IMR-90 (cell line): ENCODE results near the gene ATXN3.

ENCODE experiments used
- MAFK ChIP-seq: IDR thresholded peaks from 2 replicates; pipeline ENCODE4 v1.6.1; 2012; ENCODE audit warnings: low read depth, low read length, improper control_type of control experiment
- POLR2A ChIP-seq: IDR thresholded peaks from 2 replicates; pipeline ENCODE4 v1.6.1; 2012; ENCODE audit warnings: mild to moderate bottlenecking, low read depth, low read length
- RAD21 ChIP-seq: IDR thresholded peaks from 2 replicates; pipeline ENCODE4 v1.6.1; 2012; ENCODE audit warnings: low read length, improper control_type of control experiment
- RFX5 ChIP-seq: IDR thresholded peaks from 2 replicates; pipeline ENCODE4 v1.8.0; 2012; ENCODE audit warnings: low read depth, mild to moderate bottlenecking, low read length, moderate library complexity
- SMC3 ChIP-seq: fragments of 150-350 bp; IDR thresholded peaks from 2 replicates; pipeline ENCODE4 v1.6.1; 2016; ENCODE audit warnings: low read depth, mild to moderate bottlenecking, antibody characterized with exemption, low read length, moderate library complexity
- USF2 ChIP-seq: fragments of 150-350 bp; IDR thresholded peaks from 2 replicates; pipeline ENCODE4 v1.6.1; 2017; ENCODE audit warnings: mild to moderate bottlenecking, antibody characterized with exemption, low read length, low read depth
- TF ChIP-seq, protein P1 (sequence below): conservative IDR thresholded peaks from 2 replicates; pipeline ENCODE4 v1.5.1; 2012; ENCODE audit warnings: mild to moderate bottlenecking, low read depth, low read length, improper control_type of control experiment

DNA sequence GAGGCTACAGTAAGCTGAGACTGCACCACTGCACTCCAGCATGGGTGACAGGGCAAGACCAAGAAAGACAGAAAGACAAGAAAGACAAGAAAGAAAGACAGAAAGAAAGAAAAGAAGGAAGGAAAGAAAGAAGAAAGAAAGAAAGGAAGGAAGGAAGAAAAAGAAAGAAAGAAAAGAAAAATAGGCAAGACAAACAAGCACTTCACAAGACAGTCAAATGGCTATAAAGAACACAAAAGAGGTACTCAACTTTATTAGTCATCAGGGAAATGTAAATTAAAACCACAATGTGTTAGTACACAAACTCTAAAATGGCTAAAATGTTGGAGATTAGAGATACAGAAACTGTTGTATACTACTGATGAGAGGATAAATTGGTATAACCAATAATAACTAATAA is 6.6 kb downstream of the ATXN3 start:
- TF ChIP-seq, protein P1, sequence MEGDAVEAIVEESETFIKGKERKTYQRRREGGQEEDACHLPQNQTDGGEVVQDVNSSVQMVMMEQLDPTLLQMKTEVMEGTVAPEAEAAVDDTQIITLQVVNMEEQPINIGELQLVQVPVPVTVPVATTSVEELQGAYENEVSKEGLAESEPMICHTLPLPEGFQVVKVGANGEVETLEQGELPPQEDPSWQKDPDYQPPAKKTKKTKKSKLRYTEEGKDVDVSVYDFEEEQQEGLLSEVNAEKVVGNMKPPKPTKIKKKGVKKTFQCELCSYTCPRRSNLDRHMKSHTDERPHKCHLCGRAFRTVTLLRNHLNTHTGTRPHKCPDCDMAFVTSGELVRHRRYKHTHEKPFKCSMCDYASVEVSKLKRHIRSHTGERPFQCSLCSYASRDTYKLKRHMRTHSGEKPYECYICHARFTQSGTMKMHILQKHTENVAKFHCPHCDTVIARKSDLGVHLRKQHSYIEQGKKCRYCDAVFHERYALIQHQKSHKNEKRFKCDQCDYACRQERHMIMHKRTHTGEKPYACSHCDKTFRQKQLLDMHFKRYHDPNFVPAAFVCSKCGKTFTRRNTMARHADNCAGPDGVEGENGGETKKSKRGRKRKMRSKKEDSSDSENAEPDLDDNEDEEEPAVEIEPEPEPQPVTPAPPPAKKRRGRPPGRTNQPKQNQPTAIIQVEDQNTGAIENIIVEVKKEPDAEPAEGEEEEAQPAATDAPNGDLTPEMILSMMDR: no peak
- TF ChIP-seq POLR2A: no peak
- no peak for TF ChIP-seq RAD21
- TF ChIP-seq USF2: no peak
- TF ChIP-seq SMC3: no peak
- TF ChIP-seq RFX5: no peak
- no peak for TF ChIP-seq MAFK
